Measurements from ENCODE around the gene ING5. TPM values are rescaled to one million over a fixed set of nuclear protein-coding genes. Genes with fewer than 3 reads are reported as not detected.
A peak's percentile ranks its signal among the peaks of the same experiment; 100 is the strongest.

Gene ING5
- total and polyA plus RNA-seq, 8 donors, result 19.9 to 160 (median 32.4) TPM

DNA sequence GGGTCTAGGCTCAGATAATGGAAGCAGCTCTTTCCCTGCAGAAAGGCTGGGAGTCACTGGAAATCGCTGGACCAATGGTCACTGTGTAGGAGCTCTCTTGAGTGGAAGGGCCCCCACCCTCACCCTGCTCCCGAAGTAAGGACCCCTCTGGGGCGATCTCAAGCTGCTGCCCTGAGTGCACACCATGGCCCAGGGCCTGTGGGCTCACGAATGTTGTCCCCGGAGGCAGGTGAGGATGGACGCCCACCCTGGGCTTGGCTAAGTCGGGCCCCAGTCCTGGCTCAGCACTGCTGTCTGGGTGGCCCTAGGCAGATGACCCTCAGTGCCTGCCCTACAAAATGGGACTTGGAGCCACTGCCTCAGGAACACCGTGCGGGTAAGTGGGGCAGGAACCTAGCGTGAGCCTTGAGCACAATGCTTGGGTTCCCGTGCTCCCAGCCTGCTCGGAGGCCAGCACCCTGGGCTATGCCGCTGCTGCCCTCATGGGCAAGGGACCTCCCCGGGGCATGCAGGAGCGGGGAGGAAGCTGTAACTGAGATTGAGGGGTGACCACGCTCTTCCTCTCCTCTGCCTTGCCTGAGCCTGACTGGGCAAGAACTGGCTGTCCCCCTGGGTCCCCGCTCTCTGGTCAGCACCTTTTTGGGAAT lies 36.3 kb downstream of the ING5 start:
- no peak for TF ChIP-seq CTCF (IDR thresholded peaks at IDR 0.05)
- no peak for TF ChIP-seq EP300 (IDR thresholded peaks at IDR 0.05)

GRCh38 chr2:241739177-241739576 lies 37.3 kb downstream of the ING5 start:
- Histone ChIP-seq H3K27me3 (no peaks in the 10 kb centered on the region), H3K4me3 (no peak overlapping the region), H3K9me3 (no peaks in the 10 kb centered on the region), H3K27ac (no peak overlapping the region), H3K36me3 (peaks cover 8 to 30% (median 18%) of the 10 kb centered on the region in 4 donors), H3K4me1 (peaks cover under 1 to 36% (median 10%) of the 10 kb centered on the region in 4 donors)
- WGBS, 5 donors, result 88 to 94% (median 93%) methylated on average over 12 to 15 of the region's 15 CpGs
- DNase-seq, result no peak
- intact Hi-C loops (cut with DNase I; ENCODE audit: low total_unique reads), result no loop called here
- TF ChIP-seq EP300 (IDR thresholded peaks at IDR 0.05), result no peak
- TF ChIP-seq POLR2AphosphoS5 (IDR thresholded peaks at IDR 0.05), result no peak
- no peak for TF ChIP-seq CTCF (IDR thresholded peaks at IDR 0.05)
- no peak for TF ChIP-seq POLR2A (IDR thresholded peaks at IDR 0.05)

More for the DNA sequence above, 36.3 kb downstream of the ING5 start:
- DNase-seq, result no peak
- Histone ChIP-seq H3K4me3 (no peak overlapping the region), H3K9me3 (no peaks in the 10 kb centered on the region), H3K36me3 (peaks cover 0 to 19% (median 8%) of the 10 kb centered on the region in 4 donors), H3K4me1 (peaks cover 5 to 46% (median 17%) of the 10 kb centered on the region in 4 donors), H3K27me3 (no peaks in the 10 kb centered on the region), H3K27ac (no peak overlapping the region)
- intact Hi-C loops (cut with DNase I; ENCODE audit: low total_unique reads), result no loop called here
- 92 to 95% (median 95%) methylated on average over 13 to 17 of the region's 17 CpGs for WGBS, 5 donors

DNA sequence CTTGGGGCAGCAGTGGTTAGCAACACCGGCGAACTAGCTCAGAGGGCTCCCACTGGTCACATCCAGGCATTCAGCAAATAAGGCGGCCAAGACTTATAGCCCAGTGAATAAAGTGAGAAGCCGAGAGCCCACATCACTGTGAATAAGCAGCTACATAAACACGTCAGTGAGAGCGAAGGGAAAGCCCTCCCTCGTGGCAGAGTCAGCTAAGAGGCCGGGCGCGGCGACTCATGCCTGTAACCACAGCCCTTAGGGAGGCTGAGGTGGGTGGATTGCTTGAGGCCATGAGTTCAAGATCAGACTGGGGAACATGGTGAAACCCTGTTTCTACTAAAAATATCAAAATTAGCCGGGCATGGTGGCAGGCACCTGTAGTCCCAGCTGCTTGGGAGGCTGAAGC lies 37.8 kb downstream of the ING5 start:
- no peak overlapping the region for H3K4me3 ChIP-seq

DNA sequence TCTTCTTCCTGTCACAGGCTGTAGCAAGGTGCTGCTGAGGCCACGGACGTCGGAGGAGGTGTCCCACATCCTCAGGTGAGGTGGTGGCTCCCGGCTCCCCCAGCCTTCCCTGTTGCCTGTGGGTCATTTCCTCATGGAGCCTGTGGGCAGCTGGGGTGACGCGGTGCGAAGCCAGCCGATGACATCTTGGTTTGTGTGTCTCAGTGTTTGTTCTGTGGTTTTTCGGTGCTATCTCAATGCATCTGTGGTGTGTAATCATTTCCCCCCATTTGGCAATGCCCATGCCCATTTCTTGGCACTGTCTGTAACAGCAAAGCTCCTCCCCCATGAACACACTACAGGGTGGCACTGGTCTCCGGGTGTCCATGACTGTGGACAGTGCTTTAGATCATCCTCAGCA lies 39.2 kb downstream of the ING5 start:
- intact Hi-C loops (cut with DNase I; ENCODE audit: low total_unique reads), result no loop called here
- 58 to 86% (median 71%) methylated on average over 8 to 10 of the region's 10 CpGs for WGBS, 5 donors
- H3K9me3 ChIP-seq, result no peaks in the 10 kb centered on the region
- DNase-seq, result no peak
- H3K27me3 ChIP-seq, result no peaks in the 10 kb centered on the region
- H3K36me3 ChIP-seq, result peaks cover 15 to 48% (median 36%) of the 10 kb centered on the region in 4 donors
- H3K27ac ChIP-seq, result peak overlapping the region in 1 of 5 donors; percentile 15
- TF ChIP-seq POLR2AphosphoS5 (IDR thresholded peaks at IDR 0.05), result no peak
- TF ChIP-seq POLR2A (IDR thresholded peaks at IDR 0.05), result no peak
- TF ChIP-seq CTCF (IDR thresholded peaks at IDR 0.05), result no peak
- TF ChIP-seq EP300 (IDR thresholded peaks at IDR 0.05), result no peak
- peaks cover 0 to 28% (median 2%) of the 10 kb centered on the region in 4 donors for H3K4me1 ChIP-seq
- H3K4me3 ChIP-seq, result no peak overlapping the region

More for the DNA sequence above, 37.8 kb downstream of the ING5 start:
- TF ChIP-seq EP300 (IDR thresholded peaks at IDR 0.05), result no peak
- no peak for TF ChIP-seq CTCF (IDR thresholded peaks at IDR 0.05)
- no peak for TF ChIP-seq POLR2A (IDR thresholded peaks at IDR 0.05)
- no peak for TF ChIP-seq POLR2AphosphoS5 (IDR thresholded peaks at IDR 0.05)
- peaks cover 0 to 35% (median 10%) of the 10 kb centered on the region in 4 donors for H3K4me1 ChIP-seq
- no peaks in the 10 kb centered on the region for H3K9me3 ChIP-seq
- DNase-seq, result no peak
- no peaks in the 10 kb centered on the region for H3K27me3 ChIP-seq
- H3K36me3 ChIP-seq, result peaks cover 13 to 34% (median 23%) of the 10 kb centered on the region in 4 donors
- H3K27ac ChIP-seq, result no peak overlapping the region
- intact Hi-C loops (cut with DNase I; ENCODE audit: low total_unique reads), result no loop called here
- WGBS, 5 donors, result 88 to 94% (median 91%) methylated on average over 12 of the region's 12 CpGs
